Measurements from ENCODE around the gene TIPARP.

TIPARP gene, protein sequence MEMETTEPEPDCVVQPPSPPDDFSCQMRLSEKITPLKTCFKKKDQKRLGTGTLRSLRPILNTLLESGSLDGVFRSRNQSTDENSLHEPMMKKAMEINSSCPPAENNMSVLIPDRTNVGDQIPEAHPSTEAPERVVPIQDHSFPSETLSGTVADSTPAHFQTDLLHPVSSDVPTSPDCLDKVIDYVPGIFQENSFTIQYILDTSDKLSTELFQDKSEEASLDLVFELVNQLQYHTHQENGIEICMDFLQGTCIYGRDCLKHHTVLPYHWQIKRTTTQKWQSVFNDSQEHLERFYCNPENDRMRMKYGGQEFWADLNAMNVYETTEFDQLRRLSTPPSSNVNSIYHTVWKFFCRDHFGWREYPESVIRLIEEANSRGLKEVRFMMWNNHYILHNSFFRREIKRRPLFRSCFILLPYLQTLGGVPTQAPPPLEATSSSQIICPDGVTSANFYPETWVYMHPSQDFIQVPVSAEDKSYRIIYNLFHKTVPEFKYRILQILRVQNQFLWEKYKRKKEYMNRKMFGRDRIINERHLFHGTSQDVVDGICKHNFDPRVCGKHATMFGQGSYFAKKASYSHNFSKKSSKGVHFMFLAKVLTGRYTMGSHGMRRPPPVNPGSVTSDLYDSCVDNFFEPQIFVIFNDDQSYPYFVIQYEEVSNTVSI

DNA sequence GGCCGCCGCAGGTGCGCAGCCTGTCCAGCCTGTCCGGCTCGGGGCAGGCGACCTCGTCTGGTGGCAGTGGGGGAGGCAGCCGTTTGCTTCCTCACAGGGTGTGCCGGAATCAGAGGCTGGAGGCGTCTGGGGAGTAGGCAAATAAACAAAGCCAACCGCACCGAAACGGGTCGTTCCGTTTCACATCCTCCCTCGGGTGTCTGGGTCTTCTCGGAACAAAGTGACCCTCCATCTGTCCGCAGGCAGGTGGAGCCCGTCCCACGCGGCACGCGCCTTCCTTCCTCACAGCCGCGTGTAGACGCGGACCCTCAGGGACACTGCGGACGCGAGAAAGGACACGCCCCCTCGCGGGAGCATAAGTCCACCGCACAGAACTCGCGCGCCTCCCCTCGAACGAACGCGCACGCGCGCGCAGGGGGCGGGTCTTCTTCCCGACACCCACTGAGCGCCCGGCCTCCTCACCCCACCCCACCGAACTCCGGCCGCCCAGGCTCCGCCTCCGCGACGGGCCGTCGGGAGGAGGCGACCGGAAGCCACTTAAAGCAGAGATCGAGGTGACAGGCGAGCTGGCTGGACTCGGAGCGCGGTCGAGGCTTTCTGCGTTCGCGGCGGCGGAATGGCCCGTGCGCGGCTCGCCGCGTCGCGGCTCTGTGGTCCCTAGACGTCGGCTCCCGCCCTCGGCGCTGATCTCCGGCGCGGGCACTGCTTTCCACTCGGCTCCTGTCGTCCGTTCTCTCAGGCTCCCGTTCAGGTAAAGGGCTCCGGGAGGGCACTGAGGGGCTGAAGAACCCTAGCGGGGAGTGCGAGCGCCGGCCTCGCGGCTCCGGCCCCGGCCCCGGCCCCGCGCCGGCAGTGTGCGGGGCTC lies at the start of gene TIPARP:
Gene TIPARP (plus strand): TSS at position 545 of the 865 bp plus-strand sequence. CDS start 3,108 bp downstream, outside the sequence.
- DNase-seq = peak; percentile 93

- DNase-seq = no peak
These were observed 48.3 kb upstream of the TIPARP start for GRCh38 chr3:156626104-156626503.

GRCh38 chr3:156627946-156628569 lies 46.3 kb upstream of the TIPARP start:
- no peak for DNase-seq

DNA sequence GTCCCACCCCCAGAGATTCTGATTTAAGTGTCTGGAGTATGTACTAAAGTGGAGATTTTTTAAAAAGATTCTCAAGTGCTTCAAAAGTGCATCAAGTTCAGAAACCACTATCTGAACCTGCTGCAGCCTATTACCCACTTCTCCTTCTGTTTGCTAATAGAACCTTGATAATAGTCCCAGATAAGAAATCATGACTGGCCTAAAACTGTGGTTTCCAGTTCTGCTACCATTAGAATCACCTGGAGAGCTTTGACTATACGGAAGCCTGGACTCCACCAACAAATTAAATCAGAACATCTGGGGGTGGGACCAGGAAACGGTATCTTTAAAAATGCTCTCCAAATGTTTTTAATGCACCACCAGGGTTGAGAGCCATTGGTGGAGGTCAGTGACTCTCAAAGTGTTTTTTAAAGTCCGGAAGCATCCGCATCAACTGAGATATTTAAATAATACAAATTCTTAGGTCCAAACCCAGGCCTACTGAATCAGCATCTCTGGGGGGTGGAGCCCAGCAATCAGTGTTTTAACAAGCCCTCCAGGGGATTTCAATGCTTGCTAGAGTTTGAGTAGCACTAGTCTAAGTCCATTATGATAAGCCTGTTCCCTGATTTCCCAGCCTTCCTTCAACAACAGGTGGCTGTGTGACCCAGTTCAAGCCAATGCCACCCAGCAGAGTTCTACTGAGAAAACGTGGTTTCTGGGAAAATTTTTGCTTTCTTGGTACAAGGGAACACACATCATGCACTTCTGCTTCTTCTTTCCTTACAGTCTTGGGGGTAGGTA lies 45.4 kb upstream of the TIPARP start:
- no peak for DNase-seq

GRCh38 chr3:156630081-156630772 lies 44.2 kb upstream of the TIPARP start:
- DNase-seq = peak; percentile 55

- no peak for DNase-seq
These were observed 43.7 kb upstream of the TIPARP start for GRCh38 chr3:156630773-156631093.

GRCh38 chr3:156631323-156631722 lies 43.1 kb upstream of the TIPARP start:
- DNase-seq = no peak

DNA sequence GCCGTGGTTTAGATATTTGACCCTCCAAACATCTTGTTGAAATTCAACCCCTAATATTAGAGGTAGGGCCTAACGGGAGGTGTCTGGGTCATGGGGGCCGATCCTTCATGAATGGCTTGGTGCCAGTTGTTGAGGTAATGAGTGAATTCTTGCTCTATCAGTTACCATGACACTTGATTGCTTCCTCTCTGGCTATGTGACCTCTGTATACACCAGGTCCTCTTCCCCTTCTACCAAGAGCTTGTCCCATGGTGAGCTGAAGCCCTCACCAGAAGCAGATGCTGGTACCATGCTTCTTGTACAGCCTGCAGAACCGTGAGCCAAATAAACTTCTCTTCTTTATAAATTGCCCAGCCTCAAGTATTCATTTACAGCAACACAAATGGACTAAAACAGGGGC lies 41.8 kb upstream of the TIPARP start:
- DNase-seq = no peak

DNA sequence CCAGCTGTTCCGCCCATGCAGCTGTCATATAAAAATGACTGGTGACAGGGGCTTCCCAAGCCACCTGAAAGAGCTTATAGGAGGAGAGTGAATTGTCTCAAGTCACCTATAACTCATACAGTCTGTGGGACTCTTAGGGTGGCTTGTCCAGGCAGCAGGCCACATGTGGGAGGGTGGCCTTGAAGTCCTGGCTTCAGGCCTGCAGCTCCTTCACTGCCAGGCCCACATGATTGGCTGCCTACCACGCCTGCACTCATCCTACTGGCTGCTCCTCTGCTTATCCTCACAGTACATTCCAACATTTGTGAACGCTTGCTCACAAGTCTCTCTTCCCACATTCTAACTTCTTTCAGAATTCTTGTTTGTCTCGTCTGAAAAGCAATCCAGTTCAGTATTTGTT lies 41.1 kb upstream of the TIPARP start:
- no peak for DNase-seq

- no peak for DNase-seq
These were observed 39.4 kb upstream of the TIPARP start for GRCh38 chr3:156635034-156635433.

DNA sequence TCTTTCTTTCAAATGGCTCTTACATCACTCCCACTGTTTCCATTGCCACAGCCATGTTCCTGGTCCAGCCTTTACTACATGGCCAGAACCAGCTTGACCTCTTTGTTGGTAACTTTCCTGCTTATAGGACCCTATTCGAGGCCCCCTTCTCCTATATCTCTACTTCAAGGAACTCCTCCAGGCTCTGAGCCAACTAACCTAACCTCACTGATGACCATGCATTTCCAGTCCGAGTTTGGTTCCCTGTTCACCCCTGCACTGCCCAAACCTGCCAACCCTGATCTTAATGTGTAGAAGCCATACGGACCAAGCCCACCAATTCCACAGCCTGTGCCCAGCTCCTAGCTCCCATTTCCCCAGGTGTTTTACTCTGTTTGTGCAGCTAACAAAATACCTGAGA lies 38.4 kb upstream of the TIPARP start:
- DNase-seq = no peak

DNA sequence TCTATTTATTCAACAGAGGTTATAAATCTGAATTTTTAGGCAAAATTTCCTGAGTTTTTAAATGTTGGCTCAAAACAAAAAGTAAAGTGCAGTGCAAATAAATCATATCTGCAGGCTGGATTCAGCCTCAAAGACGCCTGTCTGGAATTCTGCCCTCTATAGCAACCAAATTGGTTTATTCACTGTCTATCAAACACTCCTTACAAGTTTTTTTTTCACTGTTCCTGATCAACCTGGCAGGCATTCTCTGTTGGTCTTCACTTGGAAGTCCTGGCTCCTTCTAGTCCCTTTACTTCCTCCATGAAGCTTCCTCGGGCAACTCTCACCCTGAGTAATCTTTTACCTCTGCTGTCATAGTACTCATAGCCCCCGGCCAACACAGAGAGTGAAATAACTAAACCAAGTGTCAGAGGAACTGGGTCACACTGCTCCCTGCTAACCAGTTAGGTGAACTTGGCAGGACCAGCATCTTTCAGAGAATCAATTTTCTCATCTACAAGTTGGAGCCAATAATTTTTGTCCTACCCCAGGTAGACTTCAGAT lies 36.8 kb upstream of the TIPARP start:
- DNase-seq = no peak

DNA sequence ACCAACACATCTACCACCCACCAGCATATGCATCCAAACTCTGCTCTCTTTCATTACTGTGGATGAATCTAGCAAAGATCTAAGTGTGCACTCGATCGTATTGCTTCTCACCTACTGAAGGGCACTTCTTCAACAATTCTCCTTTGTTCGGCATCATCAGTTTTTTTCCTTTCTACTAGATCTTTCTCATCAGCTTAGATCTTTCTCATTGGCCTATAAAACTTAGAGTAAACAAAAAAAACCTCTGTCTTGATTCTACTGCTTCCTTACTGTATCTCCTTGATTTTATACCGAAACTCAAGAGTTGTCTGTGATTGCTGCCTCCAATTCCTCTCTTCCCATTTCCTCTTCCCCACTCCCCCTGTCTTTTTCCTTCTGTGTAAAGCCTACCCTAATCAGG lies 36.1 kb upstream of the TIPARP start:
- no peak for DNase-seq

DNA sequence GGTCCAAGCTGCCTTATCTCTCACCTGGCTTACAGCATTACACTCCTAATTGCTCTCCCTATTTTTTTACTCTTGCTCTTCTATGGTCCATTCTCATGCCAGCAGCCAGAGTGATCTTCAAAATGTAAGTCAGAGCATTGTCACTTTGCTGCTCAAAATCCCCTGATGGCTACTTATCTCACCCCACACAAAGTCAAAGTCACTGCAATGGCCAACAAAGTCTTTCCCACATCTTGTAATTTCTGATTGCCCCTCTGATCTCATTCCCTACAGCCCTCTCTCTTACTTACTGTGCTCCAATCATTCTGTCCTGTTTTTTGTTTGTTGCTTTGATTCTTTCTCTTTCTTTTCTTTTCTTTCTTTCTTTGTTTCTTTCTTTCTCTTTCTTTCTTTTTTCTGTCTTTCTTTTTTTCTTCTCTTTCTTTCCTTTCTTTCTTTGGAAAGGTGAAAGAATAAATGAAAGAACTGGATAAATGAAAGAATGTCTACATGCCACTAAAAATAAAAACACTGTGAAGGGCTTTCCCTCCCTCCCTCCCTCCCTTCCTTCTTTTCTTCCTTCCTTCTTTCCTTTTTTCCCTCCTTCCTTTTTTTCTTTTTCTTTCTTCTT lies 34.9 kb upstream of the TIPARP start:
- DNase-seq = no peak

DNA sequence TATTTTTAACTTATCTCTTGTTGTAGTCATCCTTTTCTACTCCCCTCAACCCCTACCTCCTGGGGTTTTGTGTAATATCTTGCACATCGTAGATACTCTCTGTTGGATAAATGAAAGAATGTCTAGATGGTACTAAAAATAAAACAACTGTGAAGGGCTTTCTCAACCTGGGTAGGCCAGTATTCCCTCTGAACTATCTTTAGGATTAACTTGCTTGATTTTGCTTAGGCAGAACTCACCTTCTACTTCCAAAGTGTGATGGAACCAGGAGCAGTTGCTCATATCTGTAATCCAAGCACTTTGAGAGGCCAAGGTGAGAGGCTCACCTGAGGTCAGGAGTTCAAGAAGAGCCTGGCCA lies 32.8 kb upstream of the TIPARP start:
- DNase-seq = no peak

- no peak for DNase-seq
These were observed 31.4 kb upstream of the TIPARP start for GRCh38 chr3:156642750-156643728.

GRCh38 chr3:156643729-156644389 lies 30.5 kb upstream of the TIPARP start:
- DNase-seq = no peak

DNA sequence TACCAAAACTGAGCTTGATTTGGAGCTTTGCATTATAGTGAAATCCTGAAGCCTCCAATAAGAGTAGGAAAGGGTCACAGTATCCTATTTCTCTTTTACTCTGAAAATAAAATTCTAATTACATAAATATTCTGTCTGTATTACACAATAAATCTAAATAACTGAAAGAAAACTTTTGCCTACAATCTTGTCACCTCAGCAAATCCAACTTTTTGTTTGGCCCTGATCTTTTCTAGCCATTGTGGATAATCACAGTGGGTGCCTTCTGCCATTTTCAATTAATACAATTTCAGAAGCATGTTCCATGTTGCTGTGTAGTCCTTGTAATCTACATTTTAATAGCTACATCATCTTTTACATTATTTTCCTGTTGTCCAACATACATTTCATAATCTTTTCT lies 29.4 kb upstream of the TIPARP start:
- no peak for DNase-seq

- no peak for DNase-seq
These were observed 27.4 kb upstream of the TIPARP start for GRCh38 chr3:156646958-156647357.

All from DMS 273 treated with DMSO at 0.1 percent for 48 hours (cell line).